ENCODE results near the gene PPP5C. TPM values are rescaled to one million over a fixed set of nuclear protein-coding genes. Genes with fewer than 3 reads are reported as not detected.

Gene PPP5C
- total RNA-seq, 1 donor from 2014 or later: 70.9 TPM

- peaks cover 40% of the 10 kb centered on the region for H3K36me3 Mint-ChIP-seq (ENCODE audit: low read depth, unreplicated experiment)
- no peak overlapping the region for H3K4me3 Mint-ChIP-seq (ENCODE audit: unreplicated experiment)
- peaks cover 6% of the 10 kb centered on the region for H3K4me1 Mint-ChIP-seq (ENCODE audit: low read depth, unreplicated experiment)
- H3K27me3 Mint-ChIP-seq (ENCODE audit: low read depth, unreplicated experiment): no peaks in the 10 kb centered on the region
- H3K27ac Mint-ChIP-seq (ENCODE audit: unreplicated experiment): no peak overlapping the region
- H3K36me3 ChIP-seq (ENCODE audit: insufficient read depth, low read length): peaks cover 13% of the 10 kb centered on the region
- TF ChIP-seq EZH2 (IDR thresholded peaks at IDR 0.05; ENCODE audit: insufficient read depth, low read length): no peak
- TF ChIP-seq, protein P1, sequence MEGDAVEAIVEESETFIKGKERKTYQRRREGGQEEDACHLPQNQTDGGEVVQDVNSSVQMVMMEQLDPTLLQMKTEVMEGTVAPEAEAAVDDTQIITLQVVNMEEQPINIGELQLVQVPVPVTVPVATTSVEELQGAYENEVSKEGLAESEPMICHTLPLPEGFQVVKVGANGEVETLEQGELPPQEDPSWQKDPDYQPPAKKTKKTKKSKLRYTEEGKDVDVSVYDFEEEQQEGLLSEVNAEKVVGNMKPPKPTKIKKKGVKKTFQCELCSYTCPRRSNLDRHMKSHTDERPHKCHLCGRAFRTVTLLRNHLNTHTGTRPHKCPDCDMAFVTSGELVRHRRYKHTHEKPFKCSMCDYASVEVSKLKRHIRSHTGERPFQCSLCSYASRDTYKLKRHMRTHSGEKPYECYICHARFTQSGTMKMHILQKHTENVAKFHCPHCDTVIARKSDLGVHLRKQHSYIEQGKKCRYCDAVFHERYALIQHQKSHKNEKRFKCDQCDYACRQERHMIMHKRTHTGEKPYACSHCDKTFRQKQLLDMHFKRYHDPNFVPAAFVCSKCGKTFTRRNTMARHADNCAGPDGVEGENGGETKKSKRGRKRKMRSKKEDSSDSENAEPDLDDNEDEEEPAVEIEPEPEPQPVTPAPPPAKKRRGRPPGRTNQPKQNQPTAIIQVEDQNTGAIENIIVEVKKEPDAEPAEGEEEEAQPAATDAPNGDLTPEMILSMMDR (IDR thresholded peaks at IDR 0.05; ENCODE audit: insufficient read depth, low read depth, low read length): no peak
- H2AFZ ChIP-seq (ENCODE audit: low read depth, low read length): no peak overlapping the region
- H3K9me3 Mint-ChIP-seq (ENCODE audit: unreplicated experiment): no peaks in the 10 kb centered on the region
- no peaks in the 10 kb centered on the region for H4K20me1 ChIP-seq (ENCODE audit: insufficient read depth, low read length)
- H3K9me3 ChIP-seq (ENCODE audit: insufficient read depth, low read depth, low read length): peaks cover 5% of the 10 kb centered on the region
- H3K4me2 ChIP-seq (ENCODE audit: low read length): no peak overlapping the region
- H3K4me3 ChIP-seq (ENCODE audit: insufficient read depth, low read depth, low read length): no peak overlapping the region
- no peaks in the 10 kb centered on the region for H3K27me3 ChIP-seq (ENCODE audit: insufficient read depth, low read length)
- peaks cover 5% of the 10 kb centered on the region for H3K4me1 ChIP-seq (ENCODE audit: insufficient read depth, low read length)
- no peak for FAIRE-seq
- DNase-seq (ENCODE audit: low read depth): no peak
- H3K9ac ChIP-seq (ENCODE audit: low read length): no peak overlapping the region
- no peak overlapping the region for H3K27ac ChIP-seq (ENCODE audit: low read depth, low read length)
- no peaks in the 10 kb centered on the region for H3K79me2 ChIP-seq (ENCODE audit: insufficient read depth, low read length)
These were observed 44.7 kb downstream of the PPP5C start for GRCh38 chr19:46391296-46392251.

DNA sequence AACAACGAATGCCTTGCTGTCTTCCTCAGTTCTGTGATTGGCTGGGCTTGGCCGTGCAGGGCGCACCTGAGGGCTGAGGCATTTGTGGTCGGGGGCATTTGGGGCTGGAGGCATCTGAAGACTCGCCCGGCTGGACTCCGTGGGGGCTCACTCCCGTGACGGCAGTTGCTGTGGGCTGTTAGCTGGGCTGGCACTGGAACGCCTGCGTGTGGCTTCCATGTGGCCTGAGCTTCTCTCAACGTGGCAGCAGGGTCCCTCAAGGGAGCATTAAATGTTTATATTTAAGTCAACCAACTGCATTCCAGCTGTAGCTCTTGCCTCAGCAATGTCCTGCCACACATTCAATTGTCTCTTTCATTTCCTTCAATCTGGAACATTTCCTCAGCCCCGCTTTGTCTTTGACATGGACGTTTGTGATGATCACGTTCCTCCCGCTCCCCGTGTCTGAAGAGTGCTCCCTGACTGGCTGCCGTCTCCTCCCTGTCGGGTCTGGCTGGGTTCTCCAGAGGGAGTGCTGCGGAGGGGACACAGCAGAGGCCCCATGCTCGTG is 45.4 kb downstream of the PPP5C start:
- Mint-ChIP-seq H3K27ac (ENCODE audit: unreplicated experiment) (peak overlapping the region; percentile 49), H3K4me1 (ENCODE audit: low read depth, unreplicated experiment) (peaks cover 6% of the 10 kb centered on the region), H3K4me3 (ENCODE audit: unreplicated experiment) (no peak overlapping the region), H3K36me3 (ENCODE audit: low read depth, unreplicated experiment) (peaks cover 36% of the 10 kb centered on the region), H3K27me3 (ENCODE audit: low read depth, unreplicated experiment) (no peaks in the 10 kb centered on the region), H3K9me3 (ENCODE audit: unreplicated experiment) (no peaks in the 10 kb centered on the region)
- DNase-seq (ENCODE audit: low read depth) (peak; percentile 25), FAIRE-seq (no peak)
- Histone ChIP-seq H2AFZ (ENCODE audit: low read depth, low read length) (no peak overlapping the region), H3K9me3 (ENCODE audit: insufficient read depth, low read depth, low read length) (peaks cover 5% of the 10 kb centered on the region), H3K27me3 (ENCODE audit: insufficient read depth, low read length) (no peaks in the 10 kb centered on the region), H3K79me2 (ENCODE audit: insufficient read depth, low read length) (no peaks in the 10 kb centered on the region), H3K36me3 (ENCODE audit: insufficient read depth, low read length) (peaks cover 11% of the 10 kb centered on the region), H4K20me1 (ENCODE audit: insufficient read depth, low read length) (no peaks in the 10 kb centered on the region), H3K9ac (ENCODE audit: low read length) (no peak overlapping the region), H3K4me3 (ENCODE audit: insufficient read depth, low read depth, low read length) (no peak overlapping the region), H3K4me2 (ENCODE audit: low read length) (no peak overlapping the region), H3K4me1 (ENCODE audit: insufficient read depth, low read length) (peaks cover 5% of the 10 kb centered on the region), H3K27ac (ENCODE audit: low read depth, low read length) (no peak overlapping the region)
- TF ChIP-seq, protein P1 (IDR thresholded peaks at IDR 0.05; ENCODE audit: insufficient read depth, low read depth, low read length): no peak
- TF ChIP-seq EZH2 (IDR thresholded peaks at IDR 0.05; ENCODE audit: insufficient read depth, low read length): no peak
